Right ventricle myocardium superior (tissue), 1 donor: ENCODE measurements around the gene THSD4. TPM values are rescaled to one million over a fixed set of nuclear protein-coding genes. Genes with fewer than 3 reads are reported as not detected.

Experiments used
- ATAC-seq: fragments of 200-7000 bp; cut with Tn5 transposase; one replicate; pipeline ENCODE4 v1.9.1; 2020; ENCODE audit warnings: mild to moderate bottlenecking; ENCODE audit not compliant: poor library complexity
- DNase-seq: peaks from one replicate; pipeline ENCODE4 v3.0.0-alpha.2; 2020
- intact Hi-C: fragments of 100-400 bp; cut with DNase I; formaldehyde crosslinking; loops from one replicate; pipeline ENCODE4 v1.11.2; 2022
- total RNA-seq: library from RNA; stranded (reverse); fragmentation: NEBNext Ultra II Directional; extraction: Animal tissue kit (Norgen Biotek cat#: 25700); gene quantifications from one replicate; pipeline ENCODE4 v1.2.1, GENCODE V29; 2021
- donor health status: DM: no; HTN: yes; CAD: no; lungs with severe emphysema.

Gene THSD4
- total RNA-seq, 1 donor from 2014 or later, result 75.6 TPM

DNA sequence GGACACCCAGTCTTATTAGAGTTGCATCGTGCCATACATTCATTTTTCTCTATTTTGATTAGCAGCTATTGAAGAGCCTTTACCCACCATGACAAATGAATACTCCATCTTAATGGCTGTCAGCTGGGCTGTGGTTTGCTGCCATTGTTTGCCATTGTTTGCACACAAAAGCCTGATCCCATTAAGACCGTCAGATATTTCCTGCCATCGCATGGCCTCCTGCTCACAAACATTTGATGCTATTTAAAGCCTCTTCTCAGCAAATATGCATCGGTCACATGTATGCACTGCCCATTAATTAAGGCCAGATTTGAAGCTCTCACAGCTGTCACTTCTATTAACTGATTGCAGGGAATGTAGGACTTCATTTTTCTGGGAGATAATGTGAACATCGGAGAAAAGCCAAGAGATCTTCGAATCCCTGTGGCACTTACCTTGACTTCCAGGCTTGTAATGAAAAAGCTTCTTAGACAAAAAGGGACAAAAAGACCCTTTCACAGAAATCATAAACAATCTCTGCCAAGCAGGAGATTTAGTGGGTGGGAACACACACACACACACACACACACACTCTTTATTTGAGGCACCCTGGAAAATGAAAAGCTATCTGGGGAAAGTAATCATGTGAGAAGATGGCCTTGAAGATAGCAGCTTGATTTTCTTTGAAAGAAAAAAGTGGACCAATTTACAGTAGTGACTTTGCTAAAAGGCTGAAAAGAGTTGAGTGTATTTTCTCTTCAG is 519.7 kb downstream of the THSD4 start:
- DNase-seq, result no peak
- intact Hi-C loops, result no loop called here
- ATAC-seq, result peak; percentile 43

- intact Hi-C loops, result no loop called here
- ATAC-seq (no peak), DNase-seq (no peak)
Measured at GRCh38 chr15:71635735-71636134, 520.5 kb downstream of the THSD4 start.

GRCh38 chr15:71638876-71639275 is 523.6 kb downstream of the THSD4 start:
- DNase-seq, result no peak
- no peak for ATAC-seq
- intact Hi-C loops, result no loop called here

DNA sequence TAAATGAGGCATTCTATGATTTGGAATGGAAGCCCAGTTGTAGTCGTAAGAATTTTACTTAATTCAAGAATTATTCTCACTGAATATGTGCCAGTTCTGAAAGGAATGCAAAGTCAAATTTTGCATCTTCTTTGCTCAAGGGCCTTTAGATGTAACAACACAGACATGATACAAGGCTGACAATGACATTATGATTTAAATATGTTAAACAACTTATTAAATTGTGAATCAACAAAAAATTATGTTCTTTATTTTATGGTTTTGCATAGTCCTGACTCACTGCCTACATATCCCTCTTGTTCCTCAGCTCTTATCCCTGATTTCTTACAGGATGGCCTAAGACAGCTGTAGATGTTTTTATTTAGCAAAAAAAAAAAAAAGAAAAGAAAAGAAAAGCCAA is 524.2 kb downstream of the THSD4 start:
- no peak for DNase-seq
- ATAC-seq, result no peak
- intact Hi-C loops, result no loop called here

GRCh38 chr15:71643918-71644317 is 528.6 kb downstream of the THSD4 start:
- intact Hi-C loops, result no loop called here
- ATAC-seq, result no peak

DNA sequence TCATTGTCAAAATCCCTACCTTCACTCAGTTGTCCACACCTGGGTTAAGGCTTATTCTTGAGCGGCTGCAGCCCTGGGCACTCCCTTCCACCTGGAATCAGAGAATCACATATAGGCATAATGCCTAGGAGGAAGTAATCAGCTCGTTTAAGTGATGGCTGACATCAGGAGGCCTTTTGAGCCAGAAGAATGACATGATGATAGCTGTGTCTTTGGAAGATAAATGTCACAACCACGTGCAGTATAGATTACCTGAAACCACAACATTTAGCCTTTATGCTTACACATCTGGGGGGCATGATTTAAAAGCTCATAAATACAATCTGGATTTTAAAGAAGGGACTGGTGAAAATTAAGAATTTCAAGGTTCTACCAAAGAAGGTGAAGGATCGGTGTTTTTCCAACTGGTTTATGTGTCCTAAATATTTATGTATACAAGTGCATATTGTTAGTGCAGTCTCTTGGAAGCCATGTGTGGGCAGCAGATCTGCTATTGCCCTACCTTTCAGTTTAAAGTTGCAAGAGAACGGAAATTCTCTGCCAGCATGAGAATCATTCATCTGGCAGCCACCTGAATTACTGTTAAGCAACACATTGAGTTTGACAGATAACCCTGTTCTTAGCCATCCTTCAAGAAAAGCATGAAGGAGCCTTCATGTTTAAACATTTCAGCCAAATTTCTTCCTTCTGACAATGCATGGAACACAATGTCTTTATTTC is 531.7 kb downstream of the THSD4 start:
- intact Hi-C loops, result no loop called here
- DNase-seq (no peak), ATAC-seq (no peak)

More at GRCh38 chr15:71643918-71644317, 528.6 kb downstream of the THSD4 start:
- DNase-seq, result no peak

GRCh38 chr15:71647487-71647808 is 532.2 kb downstream of the THSD4 start:
- DNase-seq (no peak), ATAC-seq (no peak)
- intact Hi-C loops, result no loop called here

GRCh38 chr15:71648095-71648494 is 532.8 kb downstream of the THSD4 start:
- no peak for DNase-seq
- no peak for ATAC-seq
- intact Hi-C loops, result no loop called here

DNA sequence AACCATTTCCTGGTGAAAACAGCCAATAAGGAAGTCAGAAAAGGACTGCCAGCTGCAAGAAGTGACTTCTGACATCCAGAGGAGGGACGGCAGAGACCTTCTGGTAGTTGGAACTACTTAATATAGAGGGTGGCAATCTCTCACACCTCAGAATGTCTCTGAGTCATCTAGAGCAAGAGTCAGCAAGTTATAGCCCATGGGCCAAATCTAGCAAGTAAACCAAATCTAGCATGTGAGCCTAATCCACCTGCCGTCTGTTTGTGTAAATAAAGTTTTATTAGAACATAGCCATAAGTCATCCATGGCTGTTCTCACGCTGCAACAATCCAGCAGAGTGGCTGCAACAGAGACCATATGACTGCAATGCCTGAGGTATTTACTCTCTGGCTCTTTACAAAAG is 534.6 kb downstream of the THSD4 start:
- no peak for DNase-seq
- ATAC-seq, result no peak
- intact Hi-C loops, result loop anchor here (10.0 kb wide), 1 partner anchor 195 kb away; no protein-coding TSS in a partner anchor

DNA sequence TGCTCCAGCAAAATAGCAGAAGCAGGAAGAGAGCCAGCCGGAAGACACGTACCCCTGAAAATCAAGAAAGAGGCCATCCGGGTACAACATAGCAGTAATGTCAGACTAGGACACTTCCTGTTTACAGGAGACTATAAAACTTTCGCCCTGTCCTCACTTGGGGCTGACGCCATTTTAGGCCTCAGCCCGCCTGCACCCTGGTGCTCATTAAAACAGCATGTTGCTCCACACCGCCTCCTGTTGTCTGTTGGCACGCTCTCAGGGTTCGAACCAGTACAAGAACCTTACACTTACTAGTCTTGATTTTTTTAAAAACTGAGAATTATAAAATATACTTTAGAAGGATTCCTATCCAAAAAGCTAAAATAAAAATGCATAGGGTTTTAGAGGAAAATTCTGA is 535.3 kb downstream of the THSD4 start:
- no peak for ATAC-seq
- intact Hi-C loops, result loop anchor here (10.0 kb wide), 1 partner anchor 196 kb away; no protein-coding TSS in a partner anchor
- no peak for DNase-seq

GRCh38 chr15:71651750-71652186 is 536.5 kb downstream of the THSD4 start:
- intact Hi-C loops, result loop anchor here (10.0 kb wide), 1 partner anchor 197 kb away; no protein-coding TSS in a partner anchor
- ATAC-seq, result peak; percentile 55
- no peak for DNase-seq

GRCh38 chr15:71654042-71654719 is 538.9 kb downstream of the THSD4 start:
- intact Hi-C loops, result loop anchor here (10.0 kb wide), 1 partner anchor 199 kb away; no protein-coding TSS in a partner anchor
- ATAC-seq (no peak), DNase-seq (no peak)

- ATAC-seq (no peak), DNase-seq (no peak)
- intact Hi-C loops, result loop anchor here (10.0 kb wide), 1 partner anchor 200 kb away; no protein-coding TSS in a partner anchor
Measured at GRCh38 chr15:71654720-71655174, 539.5 kb downstream of the THSD4 start.

DNA sequence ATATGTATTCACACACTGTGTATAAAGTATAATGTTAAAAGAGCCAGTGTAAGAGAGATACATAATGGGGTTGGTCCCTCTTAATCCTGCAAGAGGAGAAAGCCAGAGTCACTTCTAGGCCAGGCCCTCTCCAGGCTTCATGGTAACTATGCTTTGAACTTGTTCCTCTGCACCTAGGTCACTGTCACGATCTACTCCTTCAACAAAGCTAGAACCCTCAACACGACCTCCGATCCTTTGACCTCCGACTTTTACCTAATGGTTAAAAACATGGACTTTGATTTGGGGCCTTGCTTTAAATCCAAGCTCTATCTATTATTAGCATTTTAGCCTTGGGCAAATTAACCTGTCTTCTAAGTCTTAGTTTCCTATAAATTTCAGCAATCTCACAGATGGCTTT is 541.2 kb downstream of the THSD4 start:
- DNase-seq (no peak), ATAC-seq (no peak)
- intact Hi-C loops, result loop anchor here (10.0 kb wide), 1 partner anchor 202 kb away; no protein-coding TSS in a partner anchor

DNA sequence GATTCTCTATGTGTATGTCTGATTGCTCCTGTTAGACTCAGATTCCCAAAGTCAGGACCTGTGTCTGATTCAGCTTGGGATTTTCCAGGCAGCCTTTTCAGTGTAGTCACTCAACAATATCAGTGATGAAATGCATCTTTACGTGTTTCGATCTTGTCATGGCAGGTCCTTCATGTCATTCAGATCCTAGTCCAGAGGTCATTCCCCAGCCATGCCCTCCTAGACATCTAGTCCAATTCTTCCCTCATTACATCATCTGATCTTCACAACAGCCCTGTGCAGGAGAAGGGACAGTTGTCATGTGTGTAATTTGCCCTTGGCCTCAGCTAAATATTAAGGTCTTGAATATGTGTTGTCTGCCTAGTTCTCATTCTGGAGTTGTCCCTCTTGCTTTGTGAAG is 541.9 kb downstream of the THSD4 start:
- no peak for ATAC-seq
- intact Hi-C loops, result loop anchor here (10.0 kb wide), 1 partner anchor 202 kb away; no protein-coding TSS in a partner anchor
- no peak for DNase-seq

DNA sequence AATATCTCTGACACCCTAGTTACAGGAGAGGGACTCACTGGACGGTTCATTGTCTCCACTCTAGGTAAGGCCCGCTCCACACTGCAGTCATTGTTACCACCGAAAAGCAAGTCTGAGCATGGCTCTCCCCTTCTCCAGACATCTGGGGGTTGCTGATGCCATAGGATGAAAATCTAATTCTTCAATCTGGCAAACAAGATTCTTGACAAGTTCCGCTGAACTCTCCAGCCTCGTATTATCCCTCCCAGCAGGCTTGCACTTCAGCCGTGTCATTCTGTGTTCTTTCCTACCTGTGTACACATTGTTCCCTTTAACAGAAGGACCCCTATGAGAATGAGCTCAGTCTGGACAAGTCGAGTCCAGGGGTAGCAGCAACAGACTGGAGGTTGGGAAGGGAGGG is 542.8 kb downstream of the THSD4 start:
- no peak for DNase-seq
- ATAC-seq, result no peak
- intact Hi-C loops, result loop anchor here (10.0 kb wide), 1 partner anchor 203 kb away; no protein-coding TSS in a partner anchor

DNA sequence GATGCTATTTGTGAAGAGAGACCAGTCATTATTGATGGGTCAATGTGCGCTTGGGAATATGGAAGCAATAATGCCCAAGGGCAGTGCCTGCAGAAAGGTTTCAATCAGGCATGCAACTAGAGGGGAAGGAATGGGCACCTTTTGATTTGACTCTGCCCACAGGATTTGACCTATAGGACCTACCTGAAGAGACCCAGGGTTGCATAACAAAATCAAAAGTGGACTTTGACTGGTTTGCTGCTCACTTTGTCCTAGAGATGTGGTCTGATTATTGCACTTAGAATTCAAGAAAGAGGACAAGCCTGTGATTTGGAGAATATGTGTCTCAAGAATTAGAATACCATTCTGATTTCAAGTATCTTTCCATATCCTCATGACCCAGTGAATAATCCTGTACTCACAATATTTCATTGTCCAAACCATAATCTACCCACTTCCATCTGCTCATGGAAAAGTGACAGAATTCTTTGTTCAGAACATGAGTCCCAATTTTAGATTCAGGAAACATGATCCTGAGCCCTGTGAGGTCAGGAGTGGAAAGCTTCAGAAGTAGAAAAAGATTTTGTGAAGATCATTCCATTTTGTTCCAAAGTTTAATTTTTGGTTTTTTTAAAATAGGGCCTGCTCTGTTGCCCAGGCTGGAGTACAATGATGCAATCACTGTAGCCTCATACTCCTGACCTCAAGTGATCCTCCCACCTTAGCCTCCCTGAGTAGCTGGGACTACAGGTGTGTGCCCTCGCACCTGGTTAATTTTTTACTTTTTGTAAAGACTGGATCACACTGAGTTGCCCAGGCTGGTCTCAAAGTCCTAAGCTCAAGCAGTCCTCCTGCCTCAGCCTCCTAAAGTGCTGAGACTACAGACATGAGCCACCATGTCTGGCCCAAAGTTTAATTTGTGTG is 543.8 kb downstream of the THSD4 start:
- ATAC-seq, result no peak
- no peak for DNase-seq
- intact Hi-C loops, result loop anchor here (10.0 kb wide), 1 partner anchor 204 kb away; no protein-coding TSS in a partner anchor

DNA sequence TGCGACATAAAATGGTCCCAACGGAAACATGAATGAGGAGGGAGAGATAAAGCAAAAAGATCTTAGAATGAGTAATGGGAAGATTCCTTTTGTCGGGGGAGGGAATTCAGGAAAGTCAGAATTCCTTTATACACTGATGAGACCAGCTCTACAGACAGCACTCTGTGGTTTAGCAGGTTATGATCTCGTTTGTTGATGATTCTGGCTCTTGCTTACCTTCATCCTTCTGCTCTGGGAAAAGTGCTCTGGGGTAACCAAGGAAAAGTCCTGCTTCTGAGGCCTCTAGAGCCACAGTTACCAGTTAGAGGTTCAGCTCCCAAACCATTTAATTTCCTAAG is 544.4 kb downstream of the THSD4 start:
- DNase-seq, result no peak
- intact Hi-C loops, result loop anchor here (10.0 kb wide), 1 partner anchor 205 kb away; no protein-coding TSS in a partner anchor
- no peak for ATAC-seq
